ENCODE measurements around the gene ATP8A2.

DNA sequence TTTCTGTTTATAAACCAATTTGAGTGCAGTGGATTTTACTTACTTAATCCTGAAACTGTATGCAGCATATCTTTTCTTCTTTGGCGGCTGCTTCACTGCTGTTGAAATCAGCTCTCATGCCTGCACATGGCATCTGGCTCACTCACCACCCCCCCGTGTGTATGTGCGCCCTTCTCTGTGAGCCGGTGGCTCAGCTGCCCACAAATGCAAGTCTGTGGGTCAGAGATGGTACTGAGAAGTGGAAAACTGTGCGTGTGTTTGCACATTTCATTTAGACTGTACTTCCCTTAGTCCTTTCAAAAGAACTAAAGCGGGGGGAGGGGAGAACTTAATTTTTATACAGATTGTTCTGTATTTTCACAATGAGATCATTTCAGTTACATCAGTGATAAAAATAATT, 372.4 kb downstream of the ATP8A2 start:
- TF ChIP-seq EZH2 (IDR thresholded peaks at IDR 0.05) (no peak), POLR2AphosphoS5 (IDR thresholded peaks at IDR 0.05; ENCODE audit: borderline replicate concordance, low read depth, low read length) (no peak)
